IgD-negative memory B cell (primary cell): Measurements from ENCODE around the gene DDX54. TPM values are rescaled to one million over a fixed set of nuclear protein-coding genes. Genes with fewer than 3 reads are reported as not detected.

Experiments
- H3K27ac Mint-ChIP-seq, 3 donors: one replicate each; pipeline ENCODE4 v1.8.0; 2020 to 2022; ENCODE audit warnings: mild to moderate bottlenecking in 3 of 3, mixed read lengths in 3 of 3, moderate library complexity in 1 of 3
- H3K27me3 Mint-ChIP-seq: one replicate; pipeline ENCODE4 v1.8.0; 2021; ENCODE audit warnings: mixed read lengths
- H3K36me3 Mint-ChIP-seq: one replicate; pipeline ENCODE4 v1.8.0; 2020; ENCODE audit warnings: mild to moderate bottlenecking, mixed read lengths
- H3K4me1 Mint-ChIP-seq, 3 donors: one replicate each; pipeline ENCODE4 v1.8.0; 2020 to 2022; ENCODE audit warnings: mixed read lengths in 3 of 3, mild to moderate bottlenecking in 1 of 3
- H3K4me3 Mint-ChIP-seq, 4 donors: one replicate each; pipeline ENCODE4 v1.8.0; 2020 to 2022; ENCODE audit warnings: mild to moderate bottlenecking in 4 of 4, mixed read lengths in 4 of 4, moderate library complexity in 3 of 4
- H3K9me3 Mint-ChIP-seq, 3 donors: one replicate each; pipeline ENCODE4 v1.8.0; 2020 to 2021; ENCODE audit warnings: mixed read lengths in 3 of 3, mild to moderate bottlenecking in 1 of 3
- polyA plus RNA-seq: library from polyadenylated mRNA; unstranded; fragments of 300-500 nt; fragmentation: Illumina TruSeq; gene quantifications from one replicate; pipeline ENCODE4 v1.2.3, GENCODE V29; 2021

The DDX54 gene
- polyA plus RNA-seq, 1 donor from 2014 or later, result 34.2 TPM

- peak overlapping the region; percentile 92 to 98 (median 96) for H3K4me3 Mint-ChIP-seq
- no peaks in the 10 kb centered on the region for H3K9me3 Mint-ChIP-seq
- H3K36me3 Mint-ChIP-seq, result peaks cover 4% of the 10 kb centered on the region
- H3K4me1 Mint-ChIP-seq, result peaks cover 21 to 26% (median 25%) of the 10 kb centered on the region in 3 donors
- H3K27me3 Mint-ChIP-seq, result no peaks in the 10 kb centered on the region
- H3K27ac Mint-ChIP-seq, result peak overlapping the region in 2 of 3 donors; percentile 62 to 95
These were observed 1.5 kb upstream of the DDX54 start for GRCh38 chr12:113186666-113187325.

GRCh38 chr12:113186033-113186365 is 721 bp upstream of the DDX54 start:
- peaks cover 4% of the 10 kb centered on the region for H3K36me3 Mint-ChIP-seq

GRCh38 chr12:113184900-113185179 is 438 bp downstream of the DDX54 start:
- peaks cover 4% of the 10 kb centered on the region for H3K36me3 Mint-ChIP-seq
- peaks cover 21 to 26% (median 25%) of the 10 kb centered on the region in 3 donors for H3K4me1 Mint-ChIP-seq
- H3K4me3 Mint-ChIP-seq, result peak overlapping the region; percentile 92 to 98 (median 96)
- no peaks in the 10 kb centered on the region for H3K27me3 Mint-ChIP-seq
- no peaks in the 10 kb centered on the region for H3K9me3 Mint-ChIP-seq
- H3K27ac Mint-ChIP-seq, result peak overlapping the region; percentile 95 to 99 (median 96)

More at GRCh38 chr12:113186033-113186365, 721 bp upstream of the DDX54 start:
- no peaks in the 10 kb centered on the region for H3K9me3 Mint-ChIP-seq
- peak overlapping the region; percentile 92 to 98 (median 96) for H3K4me3 Mint-ChIP-seq
- peaks cover 21 to 26% (median 25%) of the 10 kb centered on the region in 3 donors for H3K4me1 Mint-ChIP-seq
- peak overlapping the region; percentile 62 to 95 (median 79) for H3K27ac Mint-ChIP-seq
- H3K27me3 Mint-ChIP-seq, result no peaks in the 10 kb centered on the region

- Mint-ChIP-seq H3K36me3 (peaks cover 6% of the 10 kb centered on the region), H3K27ac (peak overlapping the region; percentile 95 to 99 (median 96)), H3K9me3 (no peaks in the 10 kb centered on the region), H3K27me3 (no peaks in the 10 kb centered on the region), H3K4me3 (peak overlapping the region; percentile 92 to 98 (median 96)), H3K4me1 (peaks cover 21 to 25% (median 25%) of the 10 kb centered on the region in 3 donors)
These were observed 979 bp downstream of the DDX54 start for GRCh38 chr12:113184098-113184899.

DNA sequence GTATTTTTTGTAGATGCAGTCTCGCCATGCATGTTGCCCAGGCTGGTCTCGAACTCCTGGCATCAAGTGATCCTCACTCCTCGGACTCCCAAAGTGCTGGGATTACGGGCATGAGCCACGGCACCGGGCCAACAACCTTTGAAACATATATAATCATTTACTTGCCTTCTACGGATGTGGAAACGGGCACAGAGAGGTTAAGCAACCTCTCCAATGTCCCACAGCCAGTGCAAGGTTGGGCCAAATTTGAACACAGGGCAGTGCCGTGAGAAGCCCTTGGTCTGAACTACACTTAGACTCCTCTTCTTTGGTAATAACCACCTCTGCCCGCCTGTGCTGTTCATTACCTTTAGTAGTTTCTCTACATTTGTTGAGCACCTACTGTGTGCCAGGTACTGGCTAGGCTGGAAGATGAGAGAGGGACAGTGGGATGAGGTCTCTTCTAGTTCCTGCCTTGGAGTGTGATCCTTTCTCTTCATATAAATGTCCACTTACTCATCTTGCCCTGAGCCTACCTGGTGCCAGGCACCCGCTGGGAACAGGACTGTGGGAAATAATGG is 2.2 kb downstream of the DDX54 start:
- peak overlapping the region; percentile 5 to 60 (median 16) for H3K4me3 Mint-ChIP-seq
- H3K9me3 Mint-ChIP-seq, result no peaks in the 10 kb centered on the region
- H3K27ac Mint-ChIP-seq, result no peak overlapping the region
- peaks cover 21 to 25% (median 24%) of the 10 kb centered on the region in 3 donors for H3K4me1 Mint-ChIP-seq
- H3K27me3 Mint-ChIP-seq, result no peaks in the 10 kb centered on the region
- peaks cover 6% of the 10 kb centered on the region for H3K36me3 Mint-ChIP-seq

GRCh38 chr12:113181975-113182374 is 3.3 kb downstream of the DDX54 start:
- Mint-ChIP-seq H3K4me3 (no peak overlapping the region), H3K27ac (peak overlapping the region in 2 of 3 donors; percentile 39 to 90), H3K9me3 (peaks cover 0 to 2% (median 0%) of the 10 kb centered on the region in 3 donors), H3K4me1 (peaks cover 16 to 19% (median 19%) of the 10 kb centered on the region in 3 donors), H3K27me3 (no peaks in the 10 kb centered on the region), H3K36me3 (peaks cover 9% of the 10 kb centered on the region)

- Mint-ChIP-seq H3K36me3 (peaks cover 9% of the 10 kb centered on the region), H3K27ac (no peak overlapping the region), H3K9me3 (peaks cover 0 to 2% (median 0%) of the 10 kb centered on the region in 3 donors), H3K27me3 (no peaks in the 10 kb centered on the region), H3K4me1 (peaks cover 7 to 9% (median 9%) of the 10 kb centered on the region in 3 donors), H3K4me3 (no peak overlapping the region)
These were observed 4.9 kb downstream of the DDX54 start for GRCh38 chr12:113180333-113180732.

GRCh38 chr12:113179023-113179422 is 6.3 kb downstream of the DDX54 start:
- H3K4me1 Mint-ChIP-seq, result peaks cover 0 to 11% (median 6%) of the 10 kb centered on the region in 3 donors
- peaks cover 0 to 2% (median 0%) of the 10 kb centered on the region in 3 donors for H3K9me3 Mint-ChIP-seq
- no peak overlapping the region for H3K27ac Mint-ChIP-seq
- H3K36me3 Mint-ChIP-seq, result peaks cover 13% of the 10 kb centered on the region
- H3K27me3 Mint-ChIP-seq, result no peaks in the 10 kb centered on the region
- peak overlapping the region in 1 of 4 donors; percentile 50 for H3K4me3 Mint-ChIP-seq

GRCh38 chr12:113174461-113175384 is 10.6 kb downstream of the DDX54 start:
- H3K4me1 Mint-ChIP-seq, result peaks cover 0 to 12% (median 10%) of the 10 kb centered on the region in 3 donors

DNA sequence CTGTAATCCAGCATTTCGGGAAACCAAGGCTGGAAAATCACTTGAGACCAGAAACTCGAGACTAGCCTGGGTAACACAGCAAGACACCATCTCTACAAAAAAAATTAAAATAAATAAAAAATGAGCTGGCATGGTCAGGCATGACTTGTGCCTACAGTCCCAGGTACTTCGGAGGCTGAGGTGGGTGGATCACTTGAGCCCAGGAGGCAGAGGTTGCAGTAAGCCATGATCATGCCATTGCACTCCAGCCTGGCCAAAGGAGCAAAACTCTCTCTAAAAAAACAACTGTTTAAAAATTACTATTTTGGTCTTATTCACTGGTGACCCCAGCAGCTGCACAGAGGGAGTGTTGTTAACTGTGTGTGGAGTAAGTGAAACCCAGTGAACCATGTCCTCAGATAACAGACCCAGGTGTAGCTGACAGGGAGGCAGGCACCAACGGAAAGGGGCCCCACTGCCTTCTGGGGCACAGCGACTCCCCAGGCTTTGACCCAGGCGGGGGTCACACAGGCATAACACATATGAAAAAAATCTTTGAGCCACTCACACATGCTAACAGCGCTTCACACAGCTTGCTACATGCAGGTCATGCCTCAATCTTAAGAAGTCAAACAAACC is 12.1 kb downstream of the DDX54 start:
- H3K4me1 Mint-ChIP-seq, result peaks cover 0 to 12% (median 10%) of the 10 kb centered on the region in 3 donors
- H3K9me3 Mint-ChIP-seq, result peaks cover 0 to 2% (median 0%) of the 10 kb centered on the region in 3 donors
- peak overlapping the region in 2 of 3 donors; percentile 24 to 88 for H3K27ac Mint-ChIP-seq
- H3K27me3 Mint-ChIP-seq, result no peaks in the 10 kb centered on the region
- H3K4me3 Mint-ChIP-seq, result peak overlapping the region in 1 of 4 donors; percentile 27
- peaks cover 10% of the 10 kb centered on the region for H3K36me3 Mint-ChIP-seq

More at GRCh38 chr12:113174461-113175384, 10.6 kb downstream of the DDX54 start:
- peaks cover 13% of the 10 kb centered on the region for H3K36me3 Mint-ChIP-seq
- no peaks in the 10 kb centered on the region for H3K27me3 Mint-ChIP-seq
- H3K27ac Mint-ChIP-seq, result peak overlapping the region in 1 of 3 donors; percentile 46
- H3K4me3 Mint-ChIP-seq, result no peak overlapping the region
- peaks cover 0 to 2% (median 0%) of the 10 kb centered on the region in 3 donors for H3K9me3 Mint-ChIP-seq

DNA sequence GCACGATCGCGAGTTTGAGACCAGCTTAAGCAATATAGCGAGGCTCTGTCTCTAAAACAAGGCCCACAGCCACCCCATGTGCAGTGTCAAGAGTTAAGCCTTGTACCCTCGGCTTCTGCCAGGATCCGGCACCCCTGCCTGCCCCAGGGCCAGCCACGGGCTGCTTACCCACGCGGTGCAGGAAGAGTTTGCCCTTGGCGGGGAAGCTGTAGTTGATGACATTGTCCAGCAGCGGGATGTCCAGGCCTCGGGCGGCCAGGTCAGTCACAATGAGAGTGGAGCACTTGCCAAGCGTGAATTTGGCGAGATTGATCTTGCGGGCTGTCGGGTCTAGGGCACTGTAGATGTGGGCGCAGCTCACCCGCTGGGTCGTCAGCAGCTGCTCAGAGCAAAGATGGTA is 13.1 kb downstream of the DDX54 start:
- H3K27me3 Mint-ChIP-seq, result no peaks in the 10 kb centered on the region
- no peak overlapping the region for H3K4me3 Mint-ChIP-seq
- peaks cover 0 to under 1% (median 0%) of the 10 kb centered on the region in 3 donors for H3K9me3 Mint-ChIP-seq
- H3K36me3 Mint-ChIP-seq, result peaks cover 6% of the 10 kb centered on the region
- peaks cover 0 to 12% (median 10%) of the 10 kb centered on the region in 3 donors for H3K4me1 Mint-ChIP-seq
- no peak overlapping the region for H3K27ac Mint-ChIP-seq

DNA sequence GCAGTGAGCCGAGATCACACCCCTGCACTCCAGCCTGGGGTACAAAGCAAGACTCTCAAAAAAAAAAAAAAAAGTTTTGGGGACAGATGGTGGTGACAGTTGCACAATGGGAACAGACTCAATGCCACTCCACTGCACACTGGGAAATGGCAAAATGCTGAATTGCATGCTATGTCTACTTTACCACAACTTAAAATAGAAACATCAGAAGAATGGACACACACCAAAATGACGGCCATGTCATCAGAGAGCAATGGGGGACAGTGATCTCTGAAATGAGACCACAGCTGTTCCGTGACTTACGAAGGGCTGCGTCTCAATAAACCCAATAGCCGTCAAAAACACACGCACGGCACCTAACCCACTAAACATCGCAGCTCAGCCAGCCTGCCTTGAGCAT is 13.7 kb downstream of the DDX54 start:
- H3K27me3 Mint-ChIP-seq, result no peaks in the 10 kb centered on the region
- peaks cover 0 to 12% (median 10%) of the 10 kb centered on the region in 3 donors for H3K4me1 Mint-ChIP-seq
- H3K27ac Mint-ChIP-seq, result no peak overlapping the region
- peaks cover 5% of the 10 kb centered on the region for H3K36me3 Mint-ChIP-seq
- no peaks in the 10 kb centered on the region for H3K9me3 Mint-ChIP-seq
- H3K4me3 Mint-ChIP-seq, result no peak overlapping the region

- H3K9me3 Mint-ChIP-seq, result no peaks in the 10 kb centered on the region
- no peak overlapping the region for H3K4me3 Mint-ChIP-seq
- H3K27me3 Mint-ChIP-seq, result no peaks in the 10 kb centered on the region
- H3K36me3 Mint-ChIP-seq, result peaks cover 5% of the 10 kb centered on the region
- H3K4me1 Mint-ChIP-seq, result peaks cover 0 to 12% (median 10%) of the 10 kb centered on the region in 3 donors
- no peak overlapping the region for H3K27ac Mint-ChIP-seq
These were observed 14.4 kb downstream of the DDX54 start for GRCh38 chr12:113170926-113171325.

DNA sequence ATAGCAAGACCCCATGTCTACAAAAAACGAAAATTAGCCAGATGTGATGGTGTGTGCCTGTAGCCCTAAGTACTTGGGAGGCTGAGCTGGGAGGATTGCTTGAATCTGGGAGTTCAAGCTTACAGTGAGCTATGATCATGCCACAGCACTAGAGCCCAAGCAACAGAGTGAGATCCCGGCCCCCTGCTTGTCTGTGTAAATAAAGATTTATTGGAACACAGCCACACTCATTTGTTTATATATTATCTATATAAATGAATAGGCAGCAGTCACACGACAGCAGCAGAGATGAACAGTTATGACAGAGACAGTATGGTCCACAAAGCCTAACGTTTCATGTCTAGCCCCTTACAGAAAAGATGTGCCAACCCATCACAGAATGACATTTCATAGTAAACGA is 14.8 kb downstream of the DDX54 start:
- H3K9me3 Mint-ChIP-seq, result no peaks in the 10 kb centered on the region
- no peak overlapping the region for H3K27ac Mint-ChIP-seq
- H3K27me3 Mint-ChIP-seq, result no peaks in the 10 kb centered on the region
- H3K4me1 Mint-ChIP-seq, result peaks cover 0 to 12% (median 10%) of the 10 kb centered on the region in 3 donors
- peaks cover 5% of the 10 kb centered on the region for H3K36me3 Mint-ChIP-seq
- H3K4me3 Mint-ChIP-seq, result no peak overlapping the region
